Astrocyte (in vitro differentiated cells and primary cell): Measurements from ENCODE around the gene CNOT10.
"Not testable (repeated sequence)": the region's sequence is repeated elsewhere in the genome, so short reads cannot be mapped to it uniquely, and the experiment has no call there.

Experiments used
- CTCF ChIP-seq: IDR thresholded peaks from 2 replicates; pipeline ENCODE4 v1.5.1; 2011; ENCODE audit warnings: low read depth, mild to moderate bottlenecking, inconsistent platforms, low read length, moderate library complexity; ENCODE audit not compliant: insufficient read depth
- EZH2 ChIP-seq: IDR thresholded peaks from 2 replicates; pipeline ENCODE4 v1.6.1; 2012; ENCODE audit warnings: mild to moderate bottlenecking, low read length, inconsistent platforms; ENCODE audit not compliant: insufficient read depth

GRCh38 chr3:32781969-32782270, 96.9 kb downstream of the CNOT10 start:
- TF ChIP-seq EZH2, CTCF: not testable (repeated sequence)
